Uterus (tissue), 2 donors: Measurements from ENCODE around the gene TK2.

Experiments
- CTCF ChIP-seq, 4 experiments: fragments of 200-600 bp in 2 of 4; fragments of 450-650 bp in 2 of 4; sonication (generic) in 2 of 4; IDR thresholded peaks; one replicate each; pipeline ENCODE4 v1.5.1; 2016 to 2019; ENCODE audit warnings: antibody characterized with exemption in 4 of 4, mild to moderate bottlenecking in 2 of 4, moderate library complexity in 1 of 4
- POLR2A ChIP-seq, 2 donors: fragments of 450-650 bp; IDR thresholded peaks; one replicate each; pipeline ENCODE4 v1.6.1; 2016; ENCODE audit warnings: antibody characterized with exemption in 2 of 2, mild to moderate bottlenecking in 1 of 2, moderate library complexity in 1 of 2

GRCh38 chr16:66487580-66488275 is 62.2 kb downstream of the TK2 start:
- no peak for TF ChIP-seq CTCF (IDR thresholded peaks at IDR 0.05)
- no peak for TF ChIP-seq POLR2A (IDR thresholded peaks at IDR 0.05)
